Measurements from ENCODE around the gene PARVB. TPM values are rescaled to one million over a fixed set of nuclear protein-coding genes. Genes with fewer than 3 reads are reported as not detected.

Gene PARVB
- total RNA-seq, 1 donor = 19.0 TPM

GRCh38 chr22:44211256-44211945 lies 187.3 kb downstream of the PARVB start:
- TF ChIP-seq CTCF (IDR thresholded peaks at IDR 0.05; ENCODE audit: insufficient read depth, low read depth, low read length) = no peak
- no peak for DNase-seq (ENCODE audit: low read depth)
- H3K4me3 ChIP-seq (ENCODE audit: low read depth, low read length) = no peak overlapping the region

DNA sequence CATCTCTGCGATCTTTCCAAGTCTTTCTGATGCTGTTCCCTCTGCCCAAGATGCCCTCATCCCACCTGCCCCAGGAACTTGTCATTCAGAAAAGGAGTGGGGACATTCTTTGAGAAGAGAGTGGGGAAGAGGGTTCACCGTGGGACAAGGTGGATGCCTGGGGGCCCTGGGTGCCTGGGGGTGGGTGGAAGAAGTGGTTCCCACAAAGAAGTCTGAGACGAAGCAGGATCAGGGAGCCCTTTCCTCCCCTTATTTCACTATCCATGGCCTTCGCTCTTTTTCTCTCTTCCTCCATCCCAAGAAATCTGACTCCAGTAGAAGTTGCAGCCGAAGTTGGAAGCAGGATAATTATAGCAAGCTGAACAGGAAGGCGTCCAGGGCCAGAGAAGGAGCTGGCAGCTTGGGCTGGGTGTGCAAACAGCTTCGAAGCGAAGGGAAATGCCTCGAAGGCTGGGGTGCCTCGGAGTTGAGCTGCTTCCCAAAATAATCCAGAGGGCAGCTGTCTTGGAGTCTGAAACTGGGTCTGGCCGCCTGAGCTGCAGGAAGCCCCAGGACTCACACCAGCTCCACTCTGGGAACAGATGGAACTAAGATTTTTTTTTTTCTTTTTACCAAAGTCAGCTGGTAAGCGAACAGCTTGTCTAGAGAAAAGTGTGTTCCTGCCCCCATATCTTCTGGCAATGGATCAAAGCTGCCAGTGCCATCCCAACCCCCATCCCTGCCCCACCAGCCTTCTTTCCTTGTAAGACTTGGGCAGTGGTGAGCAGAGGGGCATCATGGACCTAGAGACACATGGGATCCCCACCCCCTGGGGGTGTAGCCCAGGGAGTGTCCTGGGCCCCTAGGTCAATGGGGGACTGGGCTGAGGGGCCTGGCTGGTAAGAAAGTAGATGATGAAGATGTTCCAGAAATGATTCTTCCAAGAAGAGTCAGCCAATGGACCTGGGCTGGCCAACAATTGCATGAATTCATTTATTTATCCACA lies 188.1 kb downstream of the PARVB start:
- no peak for TF ChIP-seq CTCF (IDR thresholded peaks at IDR 0.05; ENCODE audit: insufficient read depth, low read depth, low read length)
- DNase-seq (ENCODE audit: low read depth) = no peak
- no peak overlapping the region for H3K4me3 ChIP-seq (ENCODE audit: low read depth, low read length)

GRCh38 chr22:44212936-44213335 lies 188.8 kb downstream of the PARVB start:
- TF ChIP-seq CTCF (IDR thresholded peaks at IDR 0.05; ENCODE audit: insufficient read depth, low read depth, low read length) = no peak
- no peak overlapping the region for H3K4me3 ChIP-seq (ENCODE audit: low read depth, low read length)
- no peak for DNase-seq (ENCODE audit: low read depth)

GRCh38 chr22:44213489-44214043 lies 189.5 kb downstream of the PARVB start:
- TF ChIP-seq CTCF (IDR thresholded peaks at IDR 0.05; ENCODE audit: insufficient read depth, low read depth, low read length) = no peak
- no peak for DNase-seq (ENCODE audit: low read depth)
- H3K4me3 ChIP-seq (ENCODE audit: low read depth, low read length) = no peak overlapping the region

GRCh38 chr22:44214187-44214586 lies 190.1 kb downstream of the PARVB start:
- no peak for DNase-seq (ENCODE audit: low read depth)
- no peak overlapping the region for H3K4me3 ChIP-seq (ENCODE audit: low read depth, low read length)
- TF ChIP-seq CTCF (IDR thresholded peaks at IDR 0.05; ENCODE audit: insufficient read depth, low read depth, low read length) = no peak

GRCh38 chr22:44214764-44215163 lies 190.7 kb downstream of the PARVB start:
- TF ChIP-seq CTCF (IDR thresholded peaks at IDR 0.05; ENCODE audit: insufficient read depth, low read depth, low read length) = no peak
- H3K4me3 ChIP-seq (ENCODE audit: low read depth, low read length) = no peak overlapping the region
- no peak for DNase-seq (ENCODE audit: low read depth)
